Raji (cell line): ENCODE measurements around the gene TM9SF3.

Source experiments
- POLR2A ChIP-seq: IDR thresholded peaks from 2 replicates; pipeline ENCODE4 v1.6.1; 2011; ENCODE audit warnings: low read depth, low read length, control low read depth; ENCODE audit not compliant: insufficient read depth

The TM9SF3 gene

GRCh38 chr10:96612055-96612830 is 25.4 kb upstream of the TM9SF3 start:
- no peak for TF ChIP-seq POLR2A

- no peak for TF ChIP-seq POLR2A
Observed at GRCh38 chr10:96610817-96611216, 24.0 kb upstream of the TM9SF3 start.

- no peak for TF ChIP-seq POLR2A
Observed at GRCh38 chr10:96609510-96609909, 22.7 kb upstream of the TM9SF3 start.

- TF ChIP-seq POLR2A, result no peak
Observed at GRCh38 chr10:96608805-96609204, 22.0 kb upstream of the TM9SF3 start.

GRCh38 chr10:96608262-96608661 is 21.4 kb upstream of the TM9SF3 start:
- no peak for TF ChIP-seq POLR2A

- TF ChIP-seq POLR2A, result no peak
Observed at GRCh38 chr10:96606946-96607345, 20.1 kb upstream of the TM9SF3 start.

GRCh38 chr10:96606216-96606615 is 19.4 kb upstream of the TM9SF3 start:
- TF ChIP-seq POLR2A, result no peak

GRCh38 chr10:96600337-96600736 is 13.5 kb upstream of the TM9SF3 start:
- no peak for TF ChIP-seq POLR2A

GRCh38 chr10:96598846-96599245 is 12.0 kb upstream of the TM9SF3 start:
- TF ChIP-seq POLR2A, result no peak

- TF ChIP-seq POLR2A, result no peak
Observed at GRCh38 chr10:96596422-96597407, 9.9 kb upstream of the TM9SF3 start.

GRCh38 chr10:96595741-96596140 is 8.9 kb upstream of the TM9SF3 start:
- no peak for TF ChIP-seq POLR2A

GRCh38 chr10:96591946-96592345 is 5.1 kb upstream of the TM9SF3 start:
- TF ChIP-seq POLR2A, result no peak

GRCh38 chr10:96588616-96589419 is 2.0 kb upstream of the TM9SF3 start:
- no peak for TF ChIP-seq POLR2A

- TF ChIP-seq POLR2A, result no peak
Observed at GRCh38 chr10:96588060-96588554, 1.3 kb upstream of the TM9SF3 start.
